ENCODE measurements around the gene GMEB2. TPM values are rescaled to one million over a fixed set of nuclear protein-coding genes. Genes with fewer than 3 reads are reported as not detected.

Gene GMEB2
- total RNA-seq, 6 donors from 2014 or later, result 10.1 to 12.9 (median 12.4) TPM

DNA sequence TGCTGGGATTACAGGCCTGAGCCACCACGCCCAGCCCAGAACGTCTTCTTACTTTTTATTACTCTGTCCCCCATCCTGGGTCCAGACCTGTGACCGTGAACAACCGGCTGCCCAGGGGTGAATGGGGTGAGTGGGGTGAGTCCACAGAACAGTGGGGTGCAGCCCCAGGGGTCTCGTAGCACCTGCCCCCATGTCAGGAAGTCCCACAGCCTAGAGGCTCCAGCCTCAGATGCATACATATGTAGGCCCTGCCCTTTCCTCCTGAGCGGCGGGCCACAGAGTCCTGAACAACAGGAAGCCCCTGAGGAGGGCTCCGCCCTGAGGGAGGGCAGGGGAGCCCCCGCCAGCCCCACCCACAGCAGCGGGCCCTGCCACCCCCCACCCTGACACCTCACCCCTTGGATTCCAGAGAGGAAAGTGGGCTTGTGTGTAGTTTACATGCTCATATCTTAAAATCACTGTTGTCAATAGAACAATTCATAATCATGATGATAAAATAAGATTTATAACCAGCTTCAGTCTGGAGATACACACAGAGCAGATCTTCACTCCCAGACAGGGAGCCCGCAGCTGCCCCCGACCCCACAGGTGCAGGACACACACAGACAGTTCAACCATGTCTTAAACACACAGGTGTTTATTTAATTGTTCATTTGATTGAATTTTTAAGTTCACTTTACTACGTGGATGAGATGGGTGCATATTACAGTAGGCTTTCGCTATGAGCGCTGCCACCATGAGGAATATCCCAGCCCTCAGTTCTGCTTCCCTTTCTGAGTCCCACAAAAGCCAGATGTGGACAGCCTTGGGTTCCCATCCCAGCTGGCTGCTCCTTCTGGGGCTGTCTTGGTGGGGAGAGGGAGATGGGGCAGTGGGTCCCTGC is 12.4 kb upstream of the GMEB2 start:
- DNase-seq (peak in 1 of 2 donors; percentile 68), ATAC-seq (ENCODE audit: low FRiP score in 2 of 2) (peak in 1 of 2 donors; percentile 30)
- Histone ChIP-seq H3K4me3 (peak overlapping the region in 2 of 4 donors; percentile 77 to 79), H3K4me1 (peaks cover 20 to 53% (median 37%) of the 10 kb centered on the region in 4 donors), H3K27ac (peak overlapping the region; percentile 64 to 96 (median 91)), H3K36me3 (no peaks in the 10 kb centered on the region), H3K27me3 (no peaks in the 10 kb centered on the region), H3K9me3 (no peaks in the 10 kb centered on the region)
- TF ChIP-seq POLR2A (IDR thresholded peaks at IDR 0.05), result peak in 1 of 4 donors; percentile 57
- TF ChIP-seq POLR2AphosphoS5 (IDR thresholded peaks at IDR 0.05), result peak in 1 of 2 donors; percentile 77
- TF ChIP-seq, protein P1, sequence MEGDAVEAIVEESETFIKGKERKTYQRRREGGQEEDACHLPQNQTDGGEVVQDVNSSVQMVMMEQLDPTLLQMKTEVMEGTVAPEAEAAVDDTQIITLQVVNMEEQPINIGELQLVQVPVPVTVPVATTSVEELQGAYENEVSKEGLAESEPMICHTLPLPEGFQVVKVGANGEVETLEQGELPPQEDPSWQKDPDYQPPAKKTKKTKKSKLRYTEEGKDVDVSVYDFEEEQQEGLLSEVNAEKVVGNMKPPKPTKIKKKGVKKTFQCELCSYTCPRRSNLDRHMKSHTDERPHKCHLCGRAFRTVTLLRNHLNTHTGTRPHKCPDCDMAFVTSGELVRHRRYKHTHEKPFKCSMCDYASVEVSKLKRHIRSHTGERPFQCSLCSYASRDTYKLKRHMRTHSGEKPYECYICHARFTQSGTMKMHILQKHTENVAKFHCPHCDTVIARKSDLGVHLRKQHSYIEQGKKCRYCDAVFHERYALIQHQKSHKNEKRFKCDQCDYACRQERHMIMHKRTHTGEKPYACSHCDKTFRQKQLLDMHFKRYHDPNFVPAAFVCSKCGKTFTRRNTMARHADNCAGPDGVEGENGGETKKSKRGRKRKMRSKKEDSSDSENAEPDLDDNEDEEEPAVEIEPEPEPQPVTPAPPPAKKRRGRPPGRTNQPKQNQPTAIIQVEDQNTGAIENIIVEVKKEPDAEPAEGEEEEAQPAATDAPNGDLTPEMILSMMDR (IDR thresholded peaks at IDR 0.05), result no peak
- peak in 2 of 4 donors; percentile 29 to 56 for TF ChIP-seq EP300 (IDR thresholded peaks at IDR 0.05)
- 49 to 52% methylated on average over 10 to 15 of the region's 15 CpGs for WGBS, 2 donors

DNA sequence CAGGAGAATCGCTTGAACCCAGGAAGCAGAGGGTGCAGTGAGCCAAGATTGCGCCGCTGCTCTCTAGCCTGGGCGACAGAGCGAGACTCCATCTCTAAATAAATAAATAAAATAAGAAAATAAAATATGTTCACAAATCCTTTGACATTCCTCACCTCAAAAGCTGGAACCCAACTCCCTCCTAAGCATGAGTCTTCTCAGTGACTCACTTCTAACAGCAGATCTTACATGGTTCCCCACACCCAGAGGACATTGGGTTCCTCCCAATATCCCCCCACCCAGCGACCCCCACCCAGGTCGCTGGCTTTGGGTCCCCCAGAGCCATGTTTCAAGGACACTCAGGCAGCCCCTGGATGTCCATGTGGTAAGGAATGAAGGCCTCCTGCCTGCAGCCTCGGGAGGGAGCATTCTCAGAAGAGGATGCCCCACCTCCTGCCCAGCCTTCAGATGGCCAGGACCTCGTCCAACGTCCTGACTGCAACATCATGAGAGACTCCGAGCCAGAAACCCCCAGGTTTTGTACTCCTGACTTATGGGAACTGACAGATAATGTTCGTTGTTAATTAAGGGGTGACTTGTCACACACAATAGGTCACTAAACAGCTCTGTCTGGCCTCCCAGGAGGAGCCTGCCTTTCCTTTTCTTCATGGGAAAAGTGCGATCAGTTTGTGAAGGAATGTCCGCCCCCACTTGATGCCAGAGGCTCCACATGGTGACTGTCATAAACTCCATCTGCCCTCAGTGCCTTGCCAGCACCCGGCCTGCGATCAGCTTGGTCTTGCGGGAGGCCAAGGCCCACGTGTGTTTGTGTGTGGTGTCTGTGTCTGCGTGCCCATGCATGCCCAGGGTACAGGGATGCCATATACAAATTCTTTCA is 10.1 kb upstream of the GMEB2 start:
- H3K4me3 ChIP-seq, result no peak overlapping the region
- H3K36me3 ChIP-seq, result no peaks in the 10 kb centered on the region
- no peaks in the 10 kb centered on the region for H3K9me3 ChIP-seq
- H3K4me1 ChIP-seq, result peaks cover 17 to 55% (median 31%) of the 10 kb centered on the region in 4 donors
- H3K27me3 ChIP-seq, result no peaks in the 10 kb centered on the region
- H3K27ac ChIP-seq, result peak overlapping the region; percentile 2 to 80 (median 36)
- no peak for TF ChIP-seq EP300 (IDR thresholded peaks at IDR 0.05)
- no peak for DNase-seq
- 78 to 81% methylated on average over 15 to 19 of the region's 19 CpGs for WGBS, 2 donors
- ATAC-seq (ENCODE audit: low FRiP score in 2 of 2), result no peak

DNA sequence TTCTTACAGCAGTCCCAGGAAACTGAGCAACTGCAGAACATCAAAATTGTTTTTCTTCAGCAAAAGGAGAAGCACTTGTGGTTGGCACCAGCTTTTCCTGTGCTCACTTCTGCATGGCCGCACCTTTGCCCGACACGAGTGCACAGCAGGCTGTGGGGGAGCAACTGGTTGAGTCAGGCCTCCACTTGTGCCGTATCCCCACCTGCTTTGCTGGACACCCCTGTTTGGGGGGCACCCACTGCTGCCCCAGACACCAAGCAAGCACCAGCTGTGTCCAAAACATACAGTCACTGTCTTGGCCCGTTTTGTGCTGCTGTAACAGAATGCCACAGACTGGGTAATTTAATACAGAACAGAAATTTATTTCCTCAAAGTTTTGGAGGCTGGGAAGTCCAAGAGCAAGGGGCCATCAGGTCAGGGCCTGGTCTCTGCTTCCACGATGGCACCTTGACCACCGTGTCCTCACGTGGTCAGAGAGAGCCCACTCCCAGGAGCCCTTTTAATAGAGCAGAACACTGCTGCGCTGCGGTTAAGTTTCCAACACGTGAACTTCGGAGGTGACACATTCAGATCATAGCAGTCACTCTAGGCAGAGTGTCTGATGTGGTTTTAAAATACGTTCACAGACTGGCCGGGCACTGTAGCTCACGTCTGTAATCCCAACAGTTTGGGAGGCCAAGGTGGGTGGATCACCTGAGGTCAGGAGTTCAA is 8.7 kb upstream of the GMEB2 start:
- no peak overlapping the region for H3K4me3 ChIP-seq
- no peaks in the 10 kb centered on the region for H3K9me3 ChIP-seq
- TF ChIP-seq POLR2AphosphoS5 (IDR thresholded peaks at IDR 0.05), result no peak
- no peak for TF ChIP-seq POLR2A (IDR thresholded peaks at IDR 0.05)
- TF ChIP-seq, protein P1 (IDR thresholded peaks at IDR 0.05), result no peak
- TF ChIP-seq EP300 (IDR thresholded peaks at IDR 0.05), result no peak
- peak; percentile 32 to 77 for DNase-seq
- H3K27me3 ChIP-seq, result no peaks in the 10 kb centered on the region
- WGBS, 2 donors, result 74 to 78% methylated on average over 13 to 15 of the region's 15 CpGs
- ATAC-seq (ENCODE audit: low FRiP score in 2 of 2), result peak in 1 of 2 donors; percentile 44
- peak overlapping the region; percentile 51 to 80 (median 70) for H3K27ac ChIP-seq
- H3K4me1 ChIP-seq, result peaks cover 25 to 63% (median 33%) of the 10 kb centered on the region in 4 donors
- no peaks in the 10 kb centered on the region for H3K36me3 ChIP-seq

DNA sequence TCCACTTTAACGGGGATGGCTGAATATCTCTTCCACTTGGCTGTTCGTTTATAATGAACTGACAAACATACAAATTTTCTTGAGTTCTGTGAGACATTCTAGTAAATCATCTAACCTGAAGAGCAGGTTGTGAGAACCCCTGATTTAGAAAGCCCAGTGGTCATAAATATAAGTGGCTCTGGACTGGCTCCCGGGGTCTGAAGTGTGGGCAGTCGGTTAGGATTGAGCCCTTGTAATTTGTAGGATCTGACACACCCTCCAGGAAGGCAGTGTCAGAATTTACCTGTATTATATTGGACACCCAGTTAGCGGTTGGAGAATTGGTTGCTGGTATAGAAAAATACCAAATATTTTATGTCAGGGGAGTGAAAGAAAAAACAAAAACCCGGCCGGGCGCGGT is 6.8 kb upstream of the GMEB2 start:
- DNase-seq, result no peak
- Histone ChIP-seq H3K4me3 (no peak overlapping the region), H3K36me3 (no peaks in the 10 kb centered on the region), H3K9me3 (no peaks in the 10 kb centered on the region), H3K27me3 (no peaks in the 10 kb centered on the region), H3K4me1 (peaks cover 13 to 54% (median 28%) of the 10 kb centered on the region in 4 donors), H3K27ac (peak overlapping the region in 2 of 4 donors; percentile 8 to 40)
- ATAC-seq (ENCODE audit: low FRiP score in 2 of 2), result no peak
- TF ChIP-seq, protein P1 (IDR thresholded peaks at IDR 0.05), result no peak
- TF ChIP-seq POLR2AphosphoS5 (IDR thresholded peaks at IDR 0.05) (no peak), EP300 (IDR thresholded peaks at IDR 0.05) (no peak), POLR2A (IDR thresholded peaks at IDR 0.05) (no peak)
- WGBS, 2 donors, result 70% methylated on average over 9 of the region's 9 CpGs
